Measurements from ENCODE around the gene ARFIP2.

Gene ARFIP2

DNA sequence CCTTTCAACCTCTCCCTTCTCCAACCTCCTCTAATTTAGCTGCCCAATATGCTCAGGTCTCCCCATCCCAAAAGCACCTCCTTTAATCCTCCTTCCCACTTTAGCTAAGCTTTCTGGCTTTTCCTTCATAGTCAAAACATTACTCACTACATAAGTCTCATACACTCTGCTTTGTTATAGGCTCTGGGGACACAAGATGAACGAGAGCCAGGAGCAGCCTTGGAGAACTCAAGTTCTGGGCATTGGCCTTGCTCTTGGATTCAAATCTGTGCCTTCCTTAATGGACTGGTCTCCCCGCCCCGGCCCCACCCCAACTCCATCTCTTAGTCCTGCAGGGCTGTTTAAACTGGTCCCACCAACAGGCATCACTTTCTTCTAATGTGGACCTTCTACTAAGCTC lies 28.9 kb downstream of the ARFIP2 start:
- H3K4me3 ChIP-seq (replicated peaks; ENCODE audit: low read depth, low read length), result no peak overlapping the region
- DNase-seq (ENCODE audit: extremely low read depth, low read depth), result no peak
- TF ChIP-seq, protein P1, sequence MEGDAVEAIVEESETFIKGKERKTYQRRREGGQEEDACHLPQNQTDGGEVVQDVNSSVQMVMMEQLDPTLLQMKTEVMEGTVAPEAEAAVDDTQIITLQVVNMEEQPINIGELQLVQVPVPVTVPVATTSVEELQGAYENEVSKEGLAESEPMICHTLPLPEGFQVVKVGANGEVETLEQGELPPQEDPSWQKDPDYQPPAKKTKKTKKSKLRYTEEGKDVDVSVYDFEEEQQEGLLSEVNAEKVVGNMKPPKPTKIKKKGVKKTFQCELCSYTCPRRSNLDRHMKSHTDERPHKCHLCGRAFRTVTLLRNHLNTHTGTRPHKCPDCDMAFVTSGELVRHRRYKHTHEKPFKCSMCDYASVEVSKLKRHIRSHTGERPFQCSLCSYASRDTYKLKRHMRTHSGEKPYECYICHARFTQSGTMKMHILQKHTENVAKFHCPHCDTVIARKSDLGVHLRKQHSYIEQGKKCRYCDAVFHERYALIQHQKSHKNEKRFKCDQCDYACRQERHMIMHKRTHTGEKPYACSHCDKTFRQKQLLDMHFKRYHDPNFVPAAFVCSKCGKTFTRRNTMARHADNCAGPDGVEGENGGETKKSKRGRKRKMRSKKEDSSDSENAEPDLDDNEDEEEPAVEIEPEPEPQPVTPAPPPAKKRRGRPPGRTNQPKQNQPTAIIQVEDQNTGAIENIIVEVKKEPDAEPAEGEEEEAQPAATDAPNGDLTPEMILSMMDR (IDR thresholded peaks at IDR 0.05; ENCODE audit: low read depth, low read length, missing control alignments), result no peak

DNA sequence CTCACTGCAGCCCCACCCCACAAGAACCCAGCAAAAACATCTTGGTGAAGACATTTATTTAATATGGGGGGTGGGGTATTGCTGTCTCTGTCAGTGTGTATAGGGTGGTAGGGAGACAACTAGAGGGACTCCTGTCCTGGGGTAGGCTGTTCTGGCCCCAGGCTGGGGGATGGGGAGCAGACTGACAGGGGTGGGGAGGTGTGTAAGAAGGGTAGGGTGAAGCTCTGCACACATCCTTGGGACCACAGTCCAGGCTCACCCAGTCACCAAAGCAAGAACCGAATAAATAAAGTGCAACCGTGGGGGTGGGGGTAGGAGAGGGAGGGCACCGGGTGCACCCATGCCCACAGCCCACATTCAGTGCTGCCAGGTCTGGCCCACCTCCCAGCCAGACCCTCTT lies 32.6 kb downstream of the ARFIP2 start:
- no peak for DNase-seq (ENCODE audit: extremely low read depth, low read depth)
- TF ChIP-seq, protein P1 (IDR thresholded peaks at IDR 0.05; ENCODE audit: low read depth, low read length, missing control alignments), result no peak
- no peak overlapping the region for H3K4me3 ChIP-seq (replicated peaks; ENCODE audit: low read depth, low read length)

DNA sequence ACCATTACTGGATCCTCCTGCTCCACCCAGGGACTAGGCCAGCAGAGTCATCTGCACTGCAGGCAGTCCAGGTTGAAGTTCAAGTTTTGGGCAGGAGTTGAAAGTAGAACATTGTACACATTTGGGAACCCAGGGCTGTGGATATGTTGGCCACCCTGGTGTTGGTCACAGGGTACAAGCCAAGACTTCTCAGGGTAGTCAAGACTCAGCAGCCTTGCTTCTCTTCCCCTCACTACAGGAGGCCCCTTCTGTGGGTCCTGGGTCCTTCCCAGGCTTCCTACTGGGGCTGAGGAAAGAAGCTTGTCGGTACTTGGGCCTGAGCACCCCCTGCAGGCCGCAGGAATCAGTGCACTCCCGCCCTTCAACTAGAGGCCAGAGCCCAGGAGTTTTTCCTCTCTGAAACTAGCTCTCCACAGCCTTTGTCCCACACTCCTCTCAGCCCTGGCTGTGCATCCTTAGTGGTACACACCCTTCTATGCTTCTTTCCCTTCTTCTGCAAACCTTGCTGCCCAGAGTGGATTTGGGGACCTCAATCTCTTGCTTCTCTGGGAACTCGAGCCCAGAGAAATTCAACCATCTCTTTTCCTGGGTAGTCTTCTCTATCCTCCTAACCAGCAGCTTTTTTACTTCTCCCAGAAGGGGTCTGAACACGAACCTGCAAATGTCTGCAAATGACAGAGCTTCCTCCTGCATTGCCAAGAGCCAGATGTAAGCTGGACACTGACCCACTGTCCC lies 37.7 kb downstream of the ARFIP2 start:
- no peak for DNase-seq (ENCODE audit: extremely low read depth, low read depth)
- no peak overlapping the region for H3K4me3 ChIP-seq (replicated peaks; ENCODE audit: low read depth, low read length)
- TF ChIP-seq, protein P1 (IDR thresholded peaks at IDR 0.05; ENCODE audit: low read depth, low read length, missing control alignments), result peak; percentile 90

DNA sequence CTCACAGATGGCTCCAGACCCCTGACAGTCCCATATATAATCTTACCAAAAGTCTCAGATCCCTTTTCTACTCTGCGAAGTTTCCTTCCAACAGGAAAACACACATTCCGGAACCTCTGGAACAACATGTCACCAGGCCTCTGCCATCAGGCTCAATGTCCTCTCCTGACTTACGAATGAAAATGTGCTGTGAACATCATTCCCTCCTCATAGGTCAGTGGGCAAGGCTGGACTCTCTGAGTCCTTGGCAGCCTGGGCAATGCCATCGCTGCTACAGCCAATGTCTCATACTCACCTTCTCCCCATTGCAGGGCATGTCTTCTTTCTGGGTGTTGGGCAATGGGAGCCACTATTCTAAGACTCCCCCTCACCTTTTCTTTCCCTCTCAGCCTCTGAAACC lies 38.7 kb downstream of the ARFIP2 start:
- TF ChIP-seq, protein P1 (IDR thresholded peaks at IDR 0.05; ENCODE audit: low read depth, low read length, missing control alignments), result no peak
- H3K4me3 ChIP-seq (replicated peaks; ENCODE audit: low read depth, low read length), result no peak overlapping the region
- no peak for DNase-seq (ENCODE audit: extremely low read depth, low read depth)

DNA sequence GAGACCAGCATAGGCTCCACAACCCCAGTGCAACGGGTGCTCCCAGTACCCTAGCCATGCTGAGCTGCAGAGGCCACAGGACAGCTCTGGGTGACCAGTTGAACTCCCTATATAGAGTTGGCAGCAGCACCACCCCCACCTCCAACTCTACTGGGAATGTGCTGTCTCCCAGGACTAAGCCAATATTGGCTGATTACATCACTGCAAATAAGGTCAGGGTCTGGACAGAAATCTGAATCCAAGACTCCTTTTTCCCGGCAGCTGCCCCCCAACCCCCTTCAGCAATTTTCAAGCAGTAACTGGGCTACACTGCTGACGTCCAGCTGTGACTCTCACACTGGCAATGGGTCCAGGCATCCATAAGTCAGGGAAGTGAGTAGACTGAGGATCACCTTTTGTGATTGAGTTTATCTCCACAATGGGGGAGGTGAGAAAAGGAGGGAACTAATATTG lies 40.2 kb downstream of the ARFIP2 start, which contains the start of gene HPX:
Gene HPX, minus strand, starts transcription at position 82 of the 453 bp plus-strand sequence. Its CDS starts 24 bp downstream, at position 58.
- H3K4me3 ChIP-seq (replicated peaks; ENCODE audit: low read depth, low read length), result no peak within 1 kb of the TSS
- DNase-seq (ENCODE audit: extremely low read depth, low read depth), result no peak
- TF ChIP-seq, protein P1 (IDR thresholded peaks at IDR 0.05; ENCODE audit: low read depth, low read length, missing control alignments), result no peak

DNA sequence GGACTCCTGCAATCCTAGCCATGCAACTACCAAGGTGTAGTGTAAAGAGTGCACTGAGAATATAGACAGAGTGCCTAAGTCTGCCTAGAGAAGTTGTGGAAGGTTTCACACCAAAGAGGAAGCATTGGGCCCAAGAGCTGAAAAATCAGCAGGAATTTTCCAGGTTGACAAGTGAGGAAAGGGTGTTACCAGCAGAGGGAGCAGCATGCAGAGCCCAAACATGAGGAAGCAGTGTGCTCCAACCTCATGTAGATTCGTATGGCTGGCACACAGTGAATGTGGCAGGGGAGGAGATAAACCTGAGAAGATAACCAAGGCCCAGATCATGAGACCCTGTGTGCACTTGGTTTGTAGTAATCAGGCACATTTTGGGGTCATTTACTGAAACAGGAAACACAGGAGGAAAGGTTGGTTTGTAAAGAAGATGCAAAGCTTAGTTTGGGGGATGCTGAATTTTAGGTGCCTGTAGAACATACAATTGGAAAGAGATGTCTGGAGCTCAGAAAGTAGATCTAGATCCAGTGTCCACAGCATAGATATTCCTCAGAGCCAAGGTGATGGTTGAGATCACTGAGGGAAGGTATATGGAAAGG lies 42.1 kb downstream of the ARFIP2 start:
- DNase-seq (ENCODE audit: extremely low read depth, low read depth), result peak; percentile 42
- H3K4me3 ChIP-seq (replicated peaks; ENCODE audit: low read depth, low read length), result no peak overlapping the region
- TF ChIP-seq, protein P1 (IDR thresholded peaks at IDR 0.05; ENCODE audit: low read depth, low read length, missing control alignments), result peak; percentile 80

Measured in HFF-Myc (cell line).